IMR-90 (cell line): ENCODE results near the gene SLCO2B1. TPM values are rescaled to one million over a fixed set of nuclear protein-coding genes. Genes with fewer than 3 reads are reported as not detected.

ENCODE experiments used
- ATAC-seq: fragments of 200-7000 bp; cut with Tn5 transposase; 2 replicates; pipeline ENCODE4 v1.9.1; 2020; ENCODE audit warnings: low read depth, mild to moderate bottlenecking, moderate library complexity
- BruUV-seq: library from RNA; stranded (reverse); fragments of 400-500 nt; replicated peaks from 2 replicates; lab custom pipeline; 2021; lab: Mats Ljungman, UMichigan
- CTCF ChIA-PET: fragments of 300-600 bp; formaldehyde crosslinking; extraction: SDS; loops from one replicate; lab custom pipeline; 2021; ENCODE audit warnings: antibody characterized with exemption; lab: Yijun Ruan, JAX
- POLR2A ChIA-PET: fragments of 300-600 bp; sonication (Branson Sonifier 250); formaldehyde crosslinking; loops from one replicate; lab custom pipeline; 2022; ENCODE audit warnings: antibody characterized with exemption; ENCODE audit not compliant: unreplicated experiment; lab: Charles Lee
- DNase-seq: peaks from one replicate; pipeline ENCODE4 v3.0.0; 2013
- H2AFZ ChIP-seq: replicated peaks from 2 replicates; pipeline ENCODE3; 2013; ENCODE audit warnings: low read length, mild to moderate bottlenecking; ENCODE audit not compliant: poor library complexity
- H2AK5ac ChIP-seq: 2 replicates; pipeline ENCODE4 v1.6.1; 2013; ENCODE audit warnings: low read depth, low read length, inconsistent platforms
- H2AK9ac ChIP-seq: replicated peaks from 2 replicates; pipeline ENCODE3; 2013; ENCODE audit warnings: mild to moderate bottlenecking, low read depth, low read length, moderate library complexity; ENCODE audit not compliant: poor library complexity
- H2BK120ac ChIP-seq: 2 replicates; pipeline ENCODE4 v1.6.1; 2013; ENCODE audit warnings: low read depth, low read length, inconsistent platforms
- H2BK15ac ChIP-seq: 3 replicates; pipeline ENCODE4 v1.6.1; 2013; ENCODE audit warnings: low read depth, low read length, inconsistent platforms
- H2BK20ac ChIP-seq: 2 replicates; pipeline ENCODE4 v1.6.1; 2013; ENCODE audit warnings: low read depth, mild to moderate bottlenecking, inconsistent platforms, low read length, moderate library complexity
- H2BK5ac ChIP-seq: 2 replicates; pipeline ENCODE4 v1.6.1; 2013; ENCODE audit warnings: mild to moderate bottlenecking, low read depth, low read length, inconsistent platforms; ENCODE audit not compliant: poor library complexity, severe bottlenecking
- H3K14ac ChIP-seq: replicated peaks from 2 replicates; pipeline ENCODE4 v1.6.1; 2013; ENCODE audit warnings: low read depth, low read length, inconsistent platforms
- H3K18ac ChIP-seq: 2 replicates; pipeline ENCODE4 v1.6.1; 2013; ENCODE audit warnings: low read depth, low read length, control low read depth
- H3K23ac ChIP-seq: 2 replicates; pipeline ENCODE4 v1.6.1; 2013; ENCODE audit warnings: low read depth, low read length, inconsistent platforms
- H3K27ac ChIP-seq: 2 replicates; pipeline ENCODE4 v1.5.1; 2013; ENCODE audit warnings: mild to moderate bottlenecking, control low read depth, low read length; ENCODE audit not compliant: insufficient read depth
- H3K27me3 ChIP-seq: 2 replicates; pipeline ENCODE4 v1.6.1; 2013; ENCODE audit warnings: low read length; ENCODE audit not compliant: control insufficient read depth, insufficient read depth
- H3K36me3 ChIP-seq: 2 replicates; pipeline ENCODE4 v1.6.1; 2013; ENCODE audit warnings: low read length, mixed read lengths; ENCODE audit not compliant: control insufficient read depth, insufficient read depth
- H3K4ac ChIP-seq: 2 replicates; pipeline ENCODE4 v1.6.1; 2013; ENCODE audit warnings: low read depth, low read length, inconsistent platforms
- H3K4me1 ChIP-seq: 2 replicates; pipeline ENCODE4 v1.6.1; 2013; ENCODE audit warnings: low read length, mixed read lengths; ENCODE audit not compliant: control insufficient read depth, insufficient read depth
- H3K4me2 ChIP-seq: 2 replicates; pipeline ENCODE4 v1.6.1; 2013; ENCODE audit warnings: low read depth, mild to moderate bottlenecking, control low read depth, low read length, moderate library complexity
- H3K4me3 ChIP-seq: 2 replicates; pipeline ENCODE4 v1.5.1; 2013; ENCODE audit warnings: low read depth, mild to moderate bottlenecking, control low read depth, low read length, moderate library complexity; ENCODE audit not compliant: insufficient read depth
- H3K56ac ChIP-seq: 2 replicates; pipeline ENCODE4 v1.6.1; 2013; ENCODE audit warnings: low read length, inconsistent platforms; ENCODE audit not compliant: insufficient read depth; ENCODE audit errors: extremely low read depth
- H3K79me1 ChIP-seq, 2 experiments: 2 replicates each; pipeline ENCODE4 v1.6.1; 2013; ENCODE audit warnings: low read length in 2 of 2, inconsistent platforms in 1 of 2, low read depth in 1 of 2
- H3K9ac ChIP-seq: 2 replicates; pipeline ENCODE4 v1.6.1; 2013; ENCODE audit warnings: low read depth, low read length, control low read depth
- H3K9me1 ChIP-seq: 2 replicates; pipeline ENCODE4 v1.6.1; 2013; ENCODE audit warnings: low read length, inconsistent platforms; ENCODE audit not compliant: insufficient read depth
- H3K9me3 ChIP-seq: 2 replicates; pipeline ENCODE4 v1.6.1; 2013; ENCODE audit warnings: low read length; ENCODE audit not compliant: control insufficient read depth, insufficient read depth
- H4K20me1 ChIP-seq: 2 replicates; pipeline ENCODE4 v1.6.1; 2013; ENCODE audit warnings: low read length, inconsistent platforms; ENCODE audit not compliant: insufficient read depth
- H4K5ac ChIP-seq: 2 replicates; pipeline ENCODE4 v1.6.1; 2013; ENCODE audit warnings: mild to moderate bottlenecking, low read depth, low read length, control low read depth
- H4K8ac ChIP-seq, 2 experiments: 2 replicates each; pipeline ENCODE4 v1.6.1; 2013; ENCODE audit warnings: low read depth in 2 of 2, low read length in 2 of 2, control low read depth in 1 of 2, inconsistent platforms in 1 of 2
- H4K91ac ChIP-seq: 2 replicates; pipeline ENCODE4 v1.6.1; 2013; ENCODE audit warnings: low read depth, low read length, inconsistent platforms; ENCODE audit not compliant: insufficient read depth
- BHLHE40 ChIP-seq: fragments of 150-350 bp; IDR thresholded peaks from 2 replicates; pipeline ENCODE4 v1.6.1; 2016; ENCODE audit warnings: mild to moderate bottlenecking, low read depth, low read length
- CEBPB ChIP-seq: IDR thresholded peaks from 2 replicates; pipeline ENCODE4 v1.6.1; 2012; ENCODE audit warnings: low read depth, low read length, improper control_type of control experiment
- FOS ChIP-seq: fragments of 150-350 bp; IDR thresholded peaks from 2 replicates; pipeline ENCODE4 v1.6.1; 2016; ENCODE audit warnings: low read depth, low read length
- MAFK ChIP-seq: IDR thresholded peaks from 2 replicates; pipeline ENCODE4 v1.6.1; 2012; ENCODE audit warnings: low read depth, low read length, improper control_type of control experiment
- MAZ ChIP-seq: IDR thresholded peaks from 2 replicates; pipeline ENCODE4 v1.6.1; 2012; ENCODE audit warnings: low read depth, mild to moderate bottlenecking, low read length, improper control_type of control experiment, moderate library complexity, borderline replicate concordance
- NFE2L2 ChIP-seq: fragments of 150-350 bp; IDR thresholded peaks from 2 replicates; pipeline ENCODE4 v1.6.1; 2016; ENCODE audit warnings: low read depth, mild to moderate bottlenecking, low read length
- POLR2A ChIP-seq: IDR thresholded peaks from 2 replicates; pipeline ENCODE4 v1.6.1; 2012; ENCODE audit warnings: mild to moderate bottlenecking, low read depth, low read length
- RAD21 ChIP-seq: IDR thresholded peaks from 2 replicates; pipeline ENCODE4 v1.6.1; 2012; ENCODE audit warnings: low read length, improper control_type of control experiment
- RCOR1 ChIP-seq: IDR thresholded peaks from 2 replicates; pipeline ENCODE4 v1.6.1; 2012; ENCODE audit warnings: mild to moderate bottlenecking, low read length, improper control_type of control experiment; ENCODE audit not compliant: insufficient replicate concordance
- RFX5 ChIP-seq: IDR thresholded peaks from 2 replicates; pipeline ENCODE4 v1.8.0; 2012; ENCODE audit warnings: low read depth, mild to moderate bottlenecking, low read length, moderate library complexity
- SMC3 ChIP-seq: fragments of 150-350 bp; IDR thresholded peaks from 2 replicates; pipeline ENCODE4 v1.6.1; 2016; ENCODE audit warnings: low read depth, mild to moderate bottlenecking, antibody characterized with exemption, low read length, moderate library complexity
- WGBS, 2 experiments: methylation state at CpG; one replicate each; pipeline versions ENCODE4 v1.1.5 to v1.1.7; 2013; ENCODE audit warnings: missing lambda C conversion rate in 2 of 2; ENCODE audit not compliant: insufficient read length in 1 of 2; ENCODE audit errors: extremely low coverage in 2 of 2; 5-methylcytosine and 5-hydroxymethylcytosine counted together
- dilution Hi-C: fragments of 300-500 bp; cut with HindIII; formaldehyde crosslinking; loops from one replicate; pipeline ENCODE4 v1.14.3; 2018; ENCODE audit warnings: low sequenced_read_pairs; ENCODE audit not compliant: unreplicated experiment
- in situ Hi-C: fragments of 300-500 bp; cut with MboI; formaldehyde crosslinking; loops from 3 replicates; pipeline ENCODE4 v1.14.3; 2019; ENCODE audit warnings: low sequenced_read_pairs, inconsistent platforms, mixed read lengths
- intact Hi-C: fragments of 100-400 bp; cut with micrococcal nuclease; formaldehyde crosslinking; loops from 2 replicates; pipeline ENCODE4 v1.10.0; 2022
- polyA plus RNA-seq, 3 experiments: library from polyadenylated mRNA; depleted of rRNA; stranded (reverse); fragments of >200 nt; gene quantifications; 2 replicates each; pipeline ENCODE4 v1.2.3, GENCODE V29; 2012; ENCODE audit warnings: low replicate concordance in 1 of 3
- total RNA-seq: library from RNA; depleted of rRNA; stranded (reverse); fragments of >200 nt; gene quantifications from 2 replicates; pipeline ENCODE4 v1.2.3, GENCODE V29; 2012
- TF ChIP-seq, protein P1 (sequence below): conservative IDR thresholded peaks from 2 replicates; pipeline ENCODE4 v1.5.1; 2012; ENCODE audit warnings: mild to moderate bottlenecking, low read depth, low read length, improper control_type of control experiment
- TF ChIP-seq, protein P2 (sequence below): fragments of 150-350 bp; IDR thresholded peaks from 2 replicates; pipeline ENCODE4 v1.6.1; 2017; ENCODE audit warnings: mild to moderate bottlenecking, antibody characterized with exemption, low read length, low read depth
- TF ChIP-seq, protein P3 (sequence below): fragments of 150-350 bp; IDR thresholded peaks from 2 replicates; pipeline ENCODE4 v1.6.1; 2016; ENCODE audit warnings: low read depth, mild to moderate bottlenecking, low read length, moderate library complexity, borderline replicate concordance

SLCO2B1 gene
- total and polyA plus RNA-seq, 2 of the 4 experiments (the other 2 are of a cell fraction): not detected

DNA sequence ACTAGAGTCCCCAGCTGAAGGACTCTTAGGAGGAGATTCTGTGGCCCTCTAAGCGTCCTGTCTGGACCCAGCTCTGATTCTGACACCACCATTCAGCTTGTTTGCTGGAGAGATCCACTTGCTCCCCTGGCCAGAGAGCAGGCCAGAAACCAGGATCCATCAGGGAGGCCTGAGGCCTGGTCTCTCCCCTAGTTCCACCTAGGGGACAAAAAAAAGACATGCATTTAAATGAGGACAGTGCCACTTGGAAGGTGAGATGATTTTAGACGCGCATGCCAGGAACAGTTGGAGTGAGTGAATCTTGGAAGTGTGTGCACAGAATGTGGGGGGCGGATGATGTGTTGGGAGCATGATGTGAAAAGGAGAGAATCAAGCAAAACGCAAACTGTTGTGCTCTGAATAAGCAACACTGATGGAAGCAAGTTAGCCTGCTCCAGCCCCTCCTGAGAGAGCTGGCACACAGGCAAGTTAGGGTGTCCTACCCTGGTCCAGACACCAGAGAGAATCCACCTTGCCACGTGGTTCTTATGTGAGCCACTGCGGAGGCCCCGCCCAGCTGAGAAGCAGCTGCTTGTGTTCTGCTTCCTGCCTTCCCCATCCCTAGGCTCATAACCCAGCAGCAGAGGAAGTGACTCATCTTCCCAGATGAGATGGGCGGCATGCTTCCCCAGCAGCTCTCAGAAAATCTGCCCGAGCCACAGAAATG is 8.0 kb upstream of the SLCO2B1 start:
- Histone ChIP-seq H3K56ac (no peak overlapping the region), H3K14ac (peak overlapping the region; percentile 87), H3K9ac (no peak overlapping the region), H4K20me1 (no peaks in the 10 kb centered on the region), H3K79me1 (no peaks in the 10 kb centered on the region), H2BK20ac (peak overlapping the region; percentile 76), H4K8ac (peak overlapping the region; percentile 63 to 88), H3K27ac (0 out of 2 replicates have a peak overlapping the region, but pooled peaks have one; percentile 3), H3K4ac (peak overlapping the region; percentile 59), H3K4me1 (peaks cover 2% of the 10 kb centered on the region; the same call in 1 of the 2 replicates), H4K91ac (peak overlapping the region; percentile 87), H2BK120ac (peak overlapping the region; percentile 86), H3K9me1 (peaks cover 5% of the 10 kb centered on the region), H3K9me3 (no peaks in the 10 kb centered on the region), H3K36me3 (no peaks in the 10 kb centered on the region), H3K4me2 (no peak overlapping the region), H2AK5ac (peak overlapping the region; percentile 79; the same call in 1 of the 2 replicates), H2AK9ac (peak overlapping the region; percentile 87), H3K4me3 (no peak overlapping the region), H3K18ac (0 out of 2 replicates have a peak overlapping the region, but pooled peaks have one; percentile 17), H2AFZ (peak overlapping the region; percentile 91), H3K23ac (peak overlapping the region; percentile 19; the same call in 1 of the 2 replicates), H3K27me3 (peaks cover 21% of the 10 kb centered on the region), H4K5ac (peak overlapping the region; percentile 77), H2BK15ac (peak overlapping the region; percentile 97; the same call in 1 of the 3 replicates), H2BK5ac (no peak overlapping the region)
- DNase-seq (peak; percentile 95), ATAC-seq (peak; percentile 99)
- 73% methylated on average over 3 of the region's 10 CpGs; no CpG with 5 or more reads in 1 of the 2 experiments for WGBS, 2 experiments
- in situ Hi-C loops: no loop called here
- CTCF ChIA-PET: interaction anchor here (1.1 to 5.6 kb wide), 5 partner anchors 62 to 120 kb away, joined by 3 to 43 read pairs (median 7); partner anchors contain the start of gene TPBGL
- dilution Hi-C loops: no loop called here
- intact Hi-C loops: loop anchor here (2.0 kb wide), 1 partner anchor 120 kb away; no protein-coding TSS in a partner anchor
- no TSS peak for BruUV-seq
- POLR2A ChIA-PET: no interaction called here
- peak; percentile 24; the same call in 1 of the 2 replicates for TF ChIP-seq MAZ
- no peak for TF ChIP-seq RCOR1
- no peak for TF ChIP-seq NFE2L2
- TF ChIP-seq, protein P1, sequence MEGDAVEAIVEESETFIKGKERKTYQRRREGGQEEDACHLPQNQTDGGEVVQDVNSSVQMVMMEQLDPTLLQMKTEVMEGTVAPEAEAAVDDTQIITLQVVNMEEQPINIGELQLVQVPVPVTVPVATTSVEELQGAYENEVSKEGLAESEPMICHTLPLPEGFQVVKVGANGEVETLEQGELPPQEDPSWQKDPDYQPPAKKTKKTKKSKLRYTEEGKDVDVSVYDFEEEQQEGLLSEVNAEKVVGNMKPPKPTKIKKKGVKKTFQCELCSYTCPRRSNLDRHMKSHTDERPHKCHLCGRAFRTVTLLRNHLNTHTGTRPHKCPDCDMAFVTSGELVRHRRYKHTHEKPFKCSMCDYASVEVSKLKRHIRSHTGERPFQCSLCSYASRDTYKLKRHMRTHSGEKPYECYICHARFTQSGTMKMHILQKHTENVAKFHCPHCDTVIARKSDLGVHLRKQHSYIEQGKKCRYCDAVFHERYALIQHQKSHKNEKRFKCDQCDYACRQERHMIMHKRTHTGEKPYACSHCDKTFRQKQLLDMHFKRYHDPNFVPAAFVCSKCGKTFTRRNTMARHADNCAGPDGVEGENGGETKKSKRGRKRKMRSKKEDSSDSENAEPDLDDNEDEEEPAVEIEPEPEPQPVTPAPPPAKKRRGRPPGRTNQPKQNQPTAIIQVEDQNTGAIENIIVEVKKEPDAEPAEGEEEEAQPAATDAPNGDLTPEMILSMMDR: no peak
- peak; percentile 13; the same call in 1 of the 2 replicates for TF ChIP-seq SMC3
- TF ChIP-seq POLR2A: no peak
- no peak for TF ChIP-seq CEBPB
- no peak for TF ChIP-seq RAD21
- TF ChIP-seq, protein P2, sequence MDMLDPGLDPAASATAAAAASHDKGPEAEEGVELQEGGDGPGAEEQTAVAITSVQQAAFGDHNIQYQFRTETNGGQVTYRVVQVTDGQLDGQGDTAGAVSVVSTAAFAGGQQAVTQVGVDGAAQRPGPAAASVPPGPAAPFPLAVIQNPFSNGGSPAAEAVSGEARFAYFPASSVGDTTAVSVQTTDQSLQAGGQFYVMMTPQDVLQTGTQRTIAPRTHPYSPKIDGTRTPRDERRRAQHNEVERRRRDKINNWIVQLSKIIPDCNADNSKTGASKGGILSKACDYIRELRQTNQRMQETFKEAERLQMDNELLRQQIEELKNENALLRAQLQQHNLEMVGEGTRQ: peak; percentile 78
- TF ChIP-seq MAFK: no peak
- TF ChIP-seq, protein P3, sequence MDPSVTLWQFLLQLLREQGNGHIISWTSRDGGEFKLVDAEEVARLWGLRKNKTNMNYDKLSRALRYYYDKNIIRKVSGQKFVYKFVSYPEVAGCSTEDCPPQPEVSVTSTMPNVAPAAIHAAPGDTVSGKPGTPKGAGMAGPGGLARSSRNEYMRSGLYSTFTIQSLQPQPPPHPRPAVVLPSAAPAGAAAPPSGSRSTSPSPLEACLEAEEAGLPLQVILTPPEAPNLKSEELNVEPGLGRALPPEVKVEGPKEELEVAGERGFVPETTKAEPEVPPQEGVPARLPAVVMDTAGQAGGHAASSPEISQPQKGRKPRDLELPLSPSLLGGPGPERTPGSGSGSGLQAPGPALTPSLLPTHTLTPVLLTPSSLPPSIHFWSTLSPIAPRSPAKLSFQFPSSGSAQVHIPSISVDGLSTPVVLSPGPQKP: no peak
- 0 out of 2 replicates have a peak, but pooled peaks have one; percentile 56 for TF ChIP-seq BHLHE40
- TF ChIP-seq FOS: peak; percentile 65
- TF ChIP-seq RFX5: no peak
